IMR-90 (cell line): ENCODE measurements around the gene ITGB5. TPM values are rescaled to one million over a fixed set of nuclear protein-coding genes. Genes with fewer than 3 reads are reported as not detected.

ENCODE experiments used
- ATAC-seq: fragments of 200-7000 bp; cut with Tn5 transposase; 2 replicates; pipeline ENCODE4 v1.9.1; 2020; ENCODE audit warnings: low read depth, mild to moderate bottlenecking, moderate library complexity
- BruUV-seq: library from RNA; stranded (reverse); fragments of 400-500 nt; replicated peaks from 2 replicates; lab custom pipeline; 2021; lab: Mats Ljungman, UMichigan
- CTCF ChIA-PET: fragments of 300-600 bp; formaldehyde crosslinking; extraction: SDS; loops from one replicate; lab custom pipeline; 2021; ENCODE audit warnings: antibody characterized with exemption; lab: Yijun Ruan, JAX
- POLR2A ChIA-PET: fragments of 300-600 bp; sonication (Branson Sonifier 250); formaldehyde crosslinking; loops from one replicate; lab custom pipeline; 2022; ENCODE audit warnings: antibody characterized with exemption; ENCODE audit not compliant: unreplicated experiment; lab: Charles Lee
- DNase-seq: peaks from one replicate; pipeline ENCODE4 v3.0.0; 2013
- H2AFZ ChIP-seq: replicated peaks from 2 replicates; pipeline ENCODE3; 2013; ENCODE audit warnings: low read length, mild to moderate bottlenecking; ENCODE audit not compliant: poor library complexity
- H2AK5ac ChIP-seq: 2 replicates; pipeline ENCODE4 v1.6.1; 2013; ENCODE audit warnings: low read depth, low read length, inconsistent platforms
- H2AK9ac ChIP-seq: replicated peaks from 2 replicates; pipeline ENCODE3; 2013; ENCODE audit warnings: mild to moderate bottlenecking, low read depth, low read length, moderate library complexity; ENCODE audit not compliant: poor library complexity
- H2BK120ac ChIP-seq: 2 replicates; pipeline ENCODE4 v1.6.1; 2013; ENCODE audit warnings: low read depth, low read length, inconsistent platforms
- H2BK15ac ChIP-seq: 3 replicates; pipeline ENCODE4 v1.6.1; 2013; ENCODE audit warnings: low read depth, low read length, inconsistent platforms
- H2BK20ac ChIP-seq: 2 replicates; pipeline ENCODE4 v1.6.1; 2013; ENCODE audit warnings: low read depth, mild to moderate bottlenecking, inconsistent platforms, low read length, moderate library complexity
- H2BK5ac ChIP-seq: 2 replicates; pipeline ENCODE4 v1.6.1; 2013; ENCODE audit warnings: mild to moderate bottlenecking, low read depth, low read length, inconsistent platforms; ENCODE audit not compliant: poor library complexity, severe bottlenecking
- H3K14ac ChIP-seq: replicated peaks from 2 replicates; pipeline ENCODE4 v1.6.1; 2013; ENCODE audit warnings: low read depth, low read length, inconsistent platforms
- H3K18ac ChIP-seq: 2 replicates; pipeline ENCODE4 v1.6.1; 2013; ENCODE audit warnings: low read depth, low read length, control low read depth
- H3K23ac ChIP-seq: 2 replicates; pipeline ENCODE4 v1.6.1; 2013; ENCODE audit warnings: low read depth, low read length, inconsistent platforms
- H3K27ac ChIP-seq: 2 replicates; pipeline ENCODE4 v1.5.1; 2013; ENCODE audit warnings: mild to moderate bottlenecking, control low read depth, low read length; ENCODE audit not compliant: insufficient read depth
- H3K27me3 ChIP-seq: 2 replicates; pipeline ENCODE4 v1.6.1; 2013; ENCODE audit warnings: low read length; ENCODE audit not compliant: control insufficient read depth, insufficient read depth
- H3K36me3 ChIP-seq: 2 replicates; pipeline ENCODE4 v1.6.1; 2013; ENCODE audit warnings: low read length, mixed read lengths; ENCODE audit not compliant: control insufficient read depth, insufficient read depth
- H3K4ac ChIP-seq: 2 replicates; pipeline ENCODE4 v1.6.1; 2013; ENCODE audit warnings: low read depth, low read length, inconsistent platforms
- H3K4me1 ChIP-seq: 2 replicates; pipeline ENCODE4 v1.6.1; 2013; ENCODE audit warnings: low read length, mixed read lengths; ENCODE audit not compliant: control insufficient read depth, insufficient read depth
- H3K4me2 ChIP-seq: 2 replicates; pipeline ENCODE4 v1.6.1; 2013; ENCODE audit warnings: low read depth, mild to moderate bottlenecking, control low read depth, low read length, moderate library complexity
- H3K4me3 ChIP-seq: 2 replicates; pipeline ENCODE4 v1.5.1; 2013; ENCODE audit warnings: low read depth, mild to moderate bottlenecking, control low read depth, low read length, moderate library complexity; ENCODE audit not compliant: insufficient read depth
- H3K56ac ChIP-seq: 2 replicates; pipeline ENCODE4 v1.6.1; 2013; ENCODE audit warnings: low read length, inconsistent platforms; ENCODE audit not compliant: insufficient read depth; ENCODE audit errors: extremely low read depth
- H3K79me1 ChIP-seq, 2 experiments: 2 replicates each; pipeline ENCODE4 v1.6.1; 2013; ENCODE audit warnings: low read length in 2 of 2, inconsistent platforms in 1 of 2, low read depth in 1 of 2
- H3K9ac ChIP-seq: 2 replicates; pipeline ENCODE4 v1.6.1; 2013; ENCODE audit warnings: low read depth, low read length, control low read depth
- H3K9me1 ChIP-seq: 2 replicates; pipeline ENCODE4 v1.6.1; 2013; ENCODE audit warnings: low read length, inconsistent platforms; ENCODE audit not compliant: insufficient read depth
- H3K9me3 ChIP-seq: 2 replicates; pipeline ENCODE4 v1.6.1; 2013; ENCODE audit warnings: low read length; ENCODE audit not compliant: control insufficient read depth, insufficient read depth
- H4K20me1 ChIP-seq: 2 replicates; pipeline ENCODE4 v1.6.1; 2013; ENCODE audit warnings: low read length, inconsistent platforms; ENCODE audit not compliant: insufficient read depth
- H4K5ac ChIP-seq: 2 replicates; pipeline ENCODE4 v1.6.1; 2013; ENCODE audit warnings: mild to moderate bottlenecking, low read depth, low read length, control low read depth
- H4K8ac ChIP-seq, 2 experiments: 2 replicates each; pipeline ENCODE4 v1.6.1; 2013; ENCODE audit warnings: low read depth in 2 of 2, low read length in 2 of 2, control low read depth in 1 of 2, inconsistent platforms in 1 of 2
- H4K91ac ChIP-seq: 2 replicates; pipeline ENCODE4 v1.6.1; 2013; ENCODE audit warnings: low read depth, low read length, inconsistent platforms; ENCODE audit not compliant: insufficient read depth
- BHLHE40 ChIP-seq: fragments of 150-350 bp; IDR thresholded peaks from 2 replicates; pipeline ENCODE4 v1.6.1; 2016; ENCODE audit warnings: mild to moderate bottlenecking, low read depth, low read length
- CEBPB ChIP-seq: IDR thresholded peaks from 2 replicates; pipeline ENCODE4 v1.6.1; 2012; ENCODE audit warnings: low read depth, low read length, improper control_type of control experiment
- CHD1 ChIP-seq: IDR thresholded peaks from 2 replicates; pipeline ENCODE4 v1.6.1; 2012; ENCODE audit warnings: low read depth, low read length, improper control_type of control experiment
- CTCF ChIP-seq: conservative IDR thresholded peaks from 2 replicates; pipeline ENCODE4 v1.5.1; 2012; ENCODE audit warnings: mild to moderate bottlenecking, low read depth, low read length, improper control_type of control experiment
- FOS ChIP-seq: fragments of 150-350 bp; IDR thresholded peaks from 2 replicates; pipeline ENCODE4 v1.6.1; 2016; ENCODE audit warnings: low read depth, low read length
- MAFK ChIP-seq: IDR thresholded peaks from 2 replicates; pipeline ENCODE4 v1.6.1; 2012; ENCODE audit warnings: low read depth, low read length, improper control_type of control experiment
- MAZ ChIP-seq: IDR thresholded peaks from 2 replicates; pipeline ENCODE4 v1.6.1; 2012; ENCODE audit warnings: low read depth, mild to moderate bottlenecking, low read length, improper control_type of control experiment, moderate library complexity, borderline replicate concordance
- MXI1 ChIP-seq: IDR thresholded peaks from 2 replicates; pipeline ENCODE4 v1.6.1; 2012; ENCODE audit warnings: low read depth, mild to moderate bottlenecking, low read length, moderate library complexity, borderline replicate concordance
- NFE2L2 ChIP-seq: fragments of 150-350 bp; IDR thresholded peaks from 2 replicates; pipeline ENCODE4 v1.6.1; 2016; ENCODE audit warnings: low read depth, mild to moderate bottlenecking, low read length
- POLR2A ChIP-seq: IDR thresholded peaks from 2 replicates; pipeline ENCODE4 v1.6.1; 2012; ENCODE audit warnings: mild to moderate bottlenecking, low read depth, low read length
- RAD21 ChIP-seq: IDR thresholded peaks from 2 replicates; pipeline ENCODE4 v1.6.1; 2012; ENCODE audit warnings: low read length, improper control_type of control experiment
- RCOR1 ChIP-seq: IDR thresholded peaks from 2 replicates; pipeline ENCODE4 v1.6.1; 2012; ENCODE audit warnings: mild to moderate bottlenecking, low read length, improper control_type of control experiment; ENCODE audit not compliant: insufficient replicate concordance
- RFX5 ChIP-seq: IDR thresholded peaks from 2 replicates; pipeline ENCODE4 v1.8.0; 2012; ENCODE audit warnings: low read depth, mild to moderate bottlenecking, low read length, moderate library complexity
- SMC3 ChIP-seq: fragments of 150-350 bp; IDR thresholded peaks from 2 replicates; pipeline ENCODE4 v1.6.1; 2016; ENCODE audit warnings: low read depth, mild to moderate bottlenecking, antibody characterized with exemption, low read length, moderate library complexity
- WGBS, 2 experiments: methylation state at CpG; one replicate each; pipeline versions ENCODE4 v1.1.5 to v1.1.7; 2013; ENCODE audit warnings: missing lambda C conversion rate in 2 of 2; ENCODE audit not compliant: insufficient read length in 1 of 2; ENCODE audit errors: extremely low coverage in 2 of 2; 5-methylcytosine and 5-hydroxymethylcytosine counted together
- dilution Hi-C: fragments of 300-500 bp; cut with HindIII; formaldehyde crosslinking; loops from one replicate; pipeline ENCODE4 v1.14.3; 2018; ENCODE audit warnings: low sequenced_read_pairs; ENCODE audit not compliant: unreplicated experiment
- in situ Hi-C: fragments of 300-500 bp; cut with MboI; formaldehyde crosslinking; loops from 3 replicates; pipeline ENCODE4 v1.14.3; 2019; ENCODE audit warnings: low sequenced_read_pairs, inconsistent platforms, mixed read lengths
- intact Hi-C: fragments of 100-400 bp; cut with micrococcal nuclease; formaldehyde crosslinking; loops from 2 replicates; pipeline ENCODE4 v1.10.0; 2022
- polyA plus RNA-seq, 3 experiments: library from polyadenylated mRNA; depleted of rRNA; stranded (reverse); fragments of >200 nt; gene quantifications; 2 replicates each; pipeline ENCODE4 v1.2.3, GENCODE V29; 2012; ENCODE audit warnings: low replicate concordance in 1 of 3
- total RNA-seq: library from RNA; depleted of rRNA; stranded (reverse); fragments of >200 nt; gene quantifications from 2 replicates; pipeline ENCODE4 v1.2.3, GENCODE V29; 2012
- TF ChIP-seq, protein P1 (sequence below): fragments of 150-350 bp; IDR thresholded peaks from 2 replicates; pipeline ENCODE4 v1.6.1; 2017; ENCODE audit warnings: mild to moderate bottlenecking, antibody characterized with exemption, low read length, low read depth
- TF ChIP-seq, protein P2 (sequence below): fragments of 150-350 bp; IDR thresholded peaks from 2 replicates; pipeline ENCODE4 v1.6.1; 2016; ENCODE audit warnings: low read depth, mild to moderate bottlenecking, low read length, moderate library complexity, borderline replicate concordance

Gene ITGB5
- total and polyA plus RNA-seq, 2 of the 4 experiments (the other 2 are of a cell fraction): 85.0 to 101 TPM

DNA sequence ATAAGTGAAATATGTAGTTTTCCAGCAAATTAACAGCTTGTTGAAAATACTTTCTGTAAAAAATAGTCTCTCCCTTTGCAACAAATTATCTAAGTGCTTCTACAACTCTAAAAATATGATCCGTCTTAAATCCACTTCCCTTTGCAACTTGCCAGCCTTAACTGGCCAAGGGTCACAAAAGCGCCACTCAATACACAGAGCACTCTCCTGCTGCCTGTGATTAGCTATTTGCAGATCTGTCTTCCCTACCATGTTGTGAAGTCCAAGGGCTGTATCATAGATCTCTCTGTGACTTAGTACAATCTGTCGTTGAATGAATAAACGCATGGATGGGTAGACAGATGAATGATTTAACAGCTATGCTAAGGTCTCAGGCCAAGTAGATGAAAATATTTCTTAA lies 76.2 kb downstream of the ITGB5 start:
- no peak overlapping the region for H3K14ac ChIP-seq
- H3K18ac ChIP-seq: peak overlapping the region; percentile 58
- no peak overlapping the region for H3K4me2 ChIP-seq
- dilution Hi-C loops: no loop called here
- no peak overlapping the region for H2AK9ac ChIP-seq
- 0 out of 2 replicates have a peak overlapping the region, but pooled peaks have one; percentile 25 for H2AK5ac ChIP-seq
- peaks cover 35% of the 10 kb centered on the region for H3K9me1 ChIP-seq
- no peaks in the 10 kb centered on the region for H3K9me3 ChIP-seq
- H3K9ac ChIP-seq: no peak overlapping the region
- no peak overlapping the region; the same call in 1 of the 2 replicates for H2BK120ac ChIP-seq
- no peak overlapping the region for H3K27ac ChIP-seq
- H4K5ac ChIP-seq: no peak overlapping the region
- no peak overlapping the region for H3K56ac ChIP-seq
- POLR2A ChIA-PET: no interaction called here
- H2BK5ac ChIP-seq: no peak overlapping the region
- intact Hi-C loops: loop anchor here (5.0 kb wide), 1 partner anchor 39 kb away; no protein-coding TSS in a partner anchor
- H2AFZ ChIP-seq: no peak overlapping the region
- no CpG with 5 or more reads among the region's 4 CpGs for WGBS, 2 experiments
- DNase-seq: no peak
- TF ChIP-seq, protein P1, sequence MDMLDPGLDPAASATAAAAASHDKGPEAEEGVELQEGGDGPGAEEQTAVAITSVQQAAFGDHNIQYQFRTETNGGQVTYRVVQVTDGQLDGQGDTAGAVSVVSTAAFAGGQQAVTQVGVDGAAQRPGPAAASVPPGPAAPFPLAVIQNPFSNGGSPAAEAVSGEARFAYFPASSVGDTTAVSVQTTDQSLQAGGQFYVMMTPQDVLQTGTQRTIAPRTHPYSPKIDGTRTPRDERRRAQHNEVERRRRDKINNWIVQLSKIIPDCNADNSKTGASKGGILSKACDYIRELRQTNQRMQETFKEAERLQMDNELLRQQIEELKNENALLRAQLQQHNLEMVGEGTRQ: no peak
- TF ChIP-seq MAFK: no peak
- TF ChIP-seq SMC3: no peak
- no peak for TF ChIP-seq NFE2L2
- TF ChIP-seq BHLHE40: no peak
- TF ChIP-seq CHD1: no peak
- no peak for TF ChIP-seq RAD21
- TF ChIP-seq POLR2A: no peak
- no peak for TF ChIP-seq MXI1
- no peak for TF ChIP-seq FOS
- no peak for TF ChIP-seq CEBPB
- no peak for TF ChIP-seq RCOR1
- TF ChIP-seq MAZ: no peak
- TF ChIP-seq, protein P2, sequence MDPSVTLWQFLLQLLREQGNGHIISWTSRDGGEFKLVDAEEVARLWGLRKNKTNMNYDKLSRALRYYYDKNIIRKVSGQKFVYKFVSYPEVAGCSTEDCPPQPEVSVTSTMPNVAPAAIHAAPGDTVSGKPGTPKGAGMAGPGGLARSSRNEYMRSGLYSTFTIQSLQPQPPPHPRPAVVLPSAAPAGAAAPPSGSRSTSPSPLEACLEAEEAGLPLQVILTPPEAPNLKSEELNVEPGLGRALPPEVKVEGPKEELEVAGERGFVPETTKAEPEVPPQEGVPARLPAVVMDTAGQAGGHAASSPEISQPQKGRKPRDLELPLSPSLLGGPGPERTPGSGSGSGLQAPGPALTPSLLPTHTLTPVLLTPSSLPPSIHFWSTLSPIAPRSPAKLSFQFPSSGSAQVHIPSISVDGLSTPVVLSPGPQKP: no peak
- no peak for TF ChIP-seq RFX5
- TF ChIP-seq CTCF: no peak
- H3K27me3 ChIP-seq: no peaks in the 10 kb centered on the region
- 0 out of 2 replicates have a peak overlapping the region, but pooled peaks have one; percentile 5 for H4K91ac ChIP-seq
- peak overlapping the region; percentile 54 for H2BK20ac ChIP-seq
- H4K20me1 ChIP-seq: peaks cover 21% of the 10 kb centered on the region; the same call in 1 of the 2 replicates
- peaks cover 0 to 43% of the 10 kb centered on the region in 2 experiments; a peak in 2 of 4 replicates for H3K79me1 ChIP-seq
- no peak for ATAC-seq
- no peak overlapping the region for H3K4me3 ChIP-seq
- H3K4me1 ChIP-seq: peaks cover 16% of the 10 kb centered on the region
- H4K8ac ChIP-seq: no peak overlapping the region
- H3K23ac ChIP-seq: no peak overlapping the region; the same call in 1 of the 2 replicates
- peaks cover 17% of the 10 kb centered on the region for H3K36me3 ChIP-seq
- H3K4ac ChIP-seq: peak overlapping the region; percentile 26; the same call in 1 of the 2 replicates
- no TSS peak for BruUV-seq
- CTCF ChIA-PET: no interaction called here
- in situ Hi-C loops: no loop called here
- H2BK15ac ChIP-seq: peak overlapping the region; percentile 37; the same call in 1 of the 3 replicates
